ENCODE data around the gene CADPS.

GRCh38 chr3:62797132-62797531 lies 78.1 kb downstream of the CADPS start:
- TF ChIP-seq, protein P1, sequence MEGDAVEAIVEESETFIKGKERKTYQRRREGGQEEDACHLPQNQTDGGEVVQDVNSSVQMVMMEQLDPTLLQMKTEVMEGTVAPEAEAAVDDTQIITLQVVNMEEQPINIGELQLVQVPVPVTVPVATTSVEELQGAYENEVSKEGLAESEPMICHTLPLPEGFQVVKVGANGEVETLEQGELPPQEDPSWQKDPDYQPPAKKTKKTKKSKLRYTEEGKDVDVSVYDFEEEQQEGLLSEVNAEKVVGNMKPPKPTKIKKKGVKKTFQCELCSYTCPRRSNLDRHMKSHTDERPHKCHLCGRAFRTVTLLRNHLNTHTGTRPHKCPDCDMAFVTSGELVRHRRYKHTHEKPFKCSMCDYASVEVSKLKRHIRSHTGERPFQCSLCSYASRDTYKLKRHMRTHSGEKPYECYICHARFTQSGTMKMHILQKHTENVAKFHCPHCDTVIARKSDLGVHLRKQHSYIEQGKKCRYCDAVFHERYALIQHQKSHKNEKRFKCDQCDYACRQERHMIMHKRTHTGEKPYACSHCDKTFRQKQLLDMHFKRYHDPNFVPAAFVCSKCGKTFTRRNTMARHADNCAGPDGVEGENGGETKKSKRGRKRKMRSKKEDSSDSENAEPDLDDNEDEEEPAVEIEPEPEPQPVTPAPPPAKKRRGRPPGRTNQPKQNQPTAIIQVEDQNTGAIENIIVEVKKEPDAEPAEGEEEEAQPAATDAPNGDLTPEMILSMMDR (IDR thresholded peaks at IDR 0.05) = no peak
- TF ChIP-seq CREB1 (CRISPR knock-in tag; IDR thresholded peaks at IDR 0.05) = no peak
- TF ChIP-seq MAX (CRISPR knock-in tag; IDR thresholded peaks at IDR 0.05) = no peak
- TF ChIP-seq MXD4 (CRISPR knock-in tag; IDR thresholded peaks at IDR 0.05; ENCODE audit: borderline replicate concordance) = no peak
- TF ChIP-seq, protein P2, sequence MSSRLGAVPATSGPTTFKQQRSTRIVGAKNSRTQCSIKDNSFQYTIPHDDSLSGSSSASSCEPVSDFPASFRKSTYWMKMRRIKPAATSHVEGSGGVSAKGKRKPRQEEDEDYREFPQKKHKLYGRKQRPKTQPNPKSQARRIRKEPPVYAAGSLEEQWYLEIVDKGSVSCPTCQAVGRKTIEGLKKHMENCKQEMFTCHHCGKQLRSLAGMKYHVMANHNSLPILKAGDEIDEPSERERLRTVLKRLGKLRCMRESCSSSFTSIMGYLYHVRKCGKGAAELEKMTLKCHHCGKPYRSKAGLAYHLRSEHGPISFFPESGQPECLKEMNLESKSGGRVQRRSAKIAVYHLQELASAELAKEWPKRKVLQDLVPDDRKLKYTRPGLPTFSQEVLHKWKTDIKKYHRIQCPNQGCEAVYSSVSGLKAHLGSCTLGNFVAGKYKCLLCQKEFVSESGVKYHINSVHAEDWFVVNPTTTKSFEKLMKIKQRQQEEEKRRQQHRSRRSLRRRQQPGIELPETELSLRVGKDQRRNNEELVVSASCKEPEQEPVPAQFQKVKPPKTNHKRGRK (CRISPR knock-in tag; IDR thresholded peaks at IDR 0.05; ENCODE audit: borderline replicate concordance) = no peak
- TF ChIP-seq, protein P3, sequence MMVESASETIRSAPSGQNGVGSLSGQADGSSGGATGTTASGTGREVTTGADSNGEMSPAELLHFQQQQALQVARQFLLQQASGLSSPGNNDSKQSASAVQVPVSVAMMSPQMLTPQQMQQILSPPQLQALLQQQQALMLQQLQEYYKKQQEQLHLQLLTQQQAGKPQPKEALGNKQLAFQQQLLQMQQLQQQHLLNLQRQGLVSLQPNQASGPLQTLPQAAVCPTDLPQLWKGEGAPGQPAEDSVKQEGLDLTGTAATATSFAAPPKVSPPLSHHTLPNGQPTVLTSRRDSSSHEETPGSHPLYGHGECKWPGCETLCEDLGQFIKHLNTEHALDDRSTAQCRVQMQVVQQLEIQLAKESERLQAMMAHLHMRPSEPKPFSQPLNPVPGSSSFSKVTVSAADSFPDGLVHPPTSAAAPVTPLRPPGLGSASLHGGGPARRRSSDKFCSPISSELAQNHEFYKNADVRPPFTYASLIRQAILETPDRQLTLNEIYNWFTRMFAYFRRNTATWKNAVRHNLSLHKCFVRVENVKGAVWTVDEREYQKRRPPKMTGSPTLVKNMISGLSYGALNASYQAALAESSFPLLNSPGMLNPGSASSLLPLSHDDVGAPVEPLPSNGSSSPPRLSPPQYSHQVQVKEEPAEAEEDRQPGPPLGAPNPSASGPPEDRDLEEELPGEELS (CRISPR knock-in tag; IDR thresholded peaks at IDR 0.05) = no peak
